SK-N-SH (cell line): Measurements from ENCODE around the gene AOAH. TPM values are rescaled to one million over a fixed set of nuclear protein-coding genes. Genes with fewer than 3 reads are reported as not detected.

ENCODE experiments used
- CTCF ChIA-PET: fragments of 300-600, 350-600 bp; formaldehyde crosslinking; extraction: SDS; loops from one replicate; lab custom pipeline; 2021; lab: Yijun Ruan, JAX
- POLR2A ChIA-PET: fragments of 350-600 bp; sonication (Branson Sonifier 250); formaldehyde crosslinking; extraction: SDS; loops from one replicate; lab custom pipeline; 2020; ENCODE audit warnings: antibody characterized with exemption, inconsistent platforms; lab: Yijun Ruan, JAX
- DNase-seq: peaks from one replicate; pipeline ENCODE4 v3.0.0; 2012
- H2AFZ ChIP-seq: fragments of 200-600 bp; sonication (generic); 2 replicates; pipeline ENCODE4 v1.8.1; 2016; ENCODE audit warnings: antibody characterized with exemption, mild to moderate bottlenecking, low read depth
- H3F3A ChIP-seq: fragments of 200-600 bp; sonication (generic); replicated peaks from 2 replicates; pipeline ENCODE3; 2016; ENCODE audit warnings: antibody characterized with exemption, mild to moderate bottlenecking; ENCODE audit not compliant: insufficient read depth
- H3K27ac ChIP-seq, 2 experiments: fragments of 200-500 bp in 1 of 2; fragments of 200-600 bp in 1 of 2; sonication (Bioruptor generic) in 1 of 2; sonication (generic), shearing (Covaris generic) in 1 of 2; 2 replicates each; pipeline versions ENCODE4 v1.5.1 to v1.6.1; 2014 to 2016; ENCODE audit warnings: low read depth in 2 of 2, inconsistent platforms in 1 of 2, low read length in 1 of 2, mild to moderate bottlenecking in 1 of 2, mixed read lengths in 1 of 2
- H3K27me3 ChIP-seq: fragments of 200-600 bp; sonication (generic), shearing (Covaris generic); 2 replicates; pipeline ENCODE4 v1.6.1; 2016; ENCODE audit warnings: mixed run types; ENCODE audit not compliant: insufficient read depth
- H3K36me3 ChIP-seq, 2 experiments: fragments of 200-500 bp in 1 of 2; fragments of 200-600 bp in 1 of 2; sonication (Bioruptor generic) in 1 of 2; sonication (generic) in 1 of 2; replicated peaks in 1 of 2; 2 replicates each; pipeline versions ENCODE3 to v1.5.1; 2014 to 2016; ENCODE audit warnings: low read length in 1 of 2, mild to moderate bottlenecking in 1 of 2; ENCODE audit not compliant: insufficient read depth in 2 of 2, control insufficient read depth in 1 of 2
- H3K4me1 ChIP-seq, 2 experiments: fragments of 200-500 bp in 1 of 2; fragments of 200-600 bp in 1 of 2; sonication (Bioruptor generic) in 1 of 2; sonication (generic), shearing (Covaris generic) in 1 of 2; 2 replicates each; pipeline versions ENCODE4 v1.5.1 to v1.6.1; 2014 to 2016; ENCODE audit warnings: low read depth in 1 of 2, low read length in 1 of 2, mixed run types in 1 of 2; ENCODE audit not compliant: insufficient read depth in 2 of 2, control insufficient read depth in 1 of 2
- H3K4me2 ChIP-seq: fragments of 200-600 bp; sonication (generic), shearing (Covaris generic); 2 replicates; pipeline ENCODE4 v1.6.1; 2017; ENCODE audit warnings: mixed run types
- H3K4me3 ChIP-seq, 2 experiments: fragments of 200-500 bp in 1 of 2; fragments of 200-600 bp in 1 of 2; sonication (Bioruptor generic) in 1 of 2; sonication (generic), shearing (Covaris generic) in 1 of 2; 2 replicates each; pipeline versions ENCODE4 v1.5.1 to v1.8.1; 2014 to 2016; ENCODE audit warnings: low read depth in 2 of 2, inconsistent platforms in 1 of 2, low read length in 1 of 2, mild to moderate bottlenecking in 1 of 2, mixed read lengths in 1 of 2, moderate library complexity in 1 of 2
- H3K79me2 ChIP-seq: fragments of 200-600 bp; sonication (generic); 2 replicates; pipeline ENCODE4 v1.8.1; 2017; ENCODE audit warnings: mild to moderate bottlenecking; ENCODE audit not compliant: insufficient read depth
- H3K9ac ChIP-seq: fragments of 200-600 bp; sonication (generic); 2 replicates; pipeline ENCODE4 v1.6.1; 2017; ENCODE audit warnings: mixed run types
- H3K9me2 ChIP-seq: fragments of 200-600 bp; sonication (generic); 2 replicates; pipeline ENCODE4 v1.6.1; 2017; ENCODE audit warnings: mixed run types
- H3K9me3 ChIP-seq: fragments of 200-600 bp; sonication (generic); 2 replicates; pipeline ENCODE4 v1.6.1; 2017; ENCODE audit warnings: mixed run types, mild to moderate bottlenecking, moderate library complexity
- H4K20me1 ChIP-seq: fragments of 200-600 bp; sonication (generic); 2 replicates; pipeline ENCODE4 v1.6.1; 2017; ENCODE audit warnings: mild to moderate bottlenecking, mixed run types; ENCODE audit not compliant: insufficient read depth
- CTCF ChIP-seq: fragments of 200-600 bp; sonication (generic); IDR thresholded peaks from 2 replicates; pipeline ENCODE4 v1.6.1; 2017; ENCODE audit warnings: antibody characterized with exemption, mild to moderate bottlenecking, moderate library complexity
- ELF1 ChIP-seq: IDR thresholded peaks from 2 replicates; pipeline ENCODE4 v1.4.0; 2012
- GABPA ChIP-seq: IDR thresholded peaks from 2 replicates; pipeline ENCODE4 v1.4.0; 2012; ENCODE audit warnings: low read depth, mild to moderate bottlenecking
- GATA2 ChIP-seq: sonication (generic); formaldehyde crosslinking; IDR thresholded peaks from 2 replicates; pipeline ENCODE4 v1.5.0; 2020; ENCODE audit warnings: mild to moderate bottlenecking, missing genetic modification reagents
- JUND ChIP-seq: IDR thresholded peaks from 2 replicates; pipeline ENCODE4 v1.4.0; 2012
- POLR2AphosphoS5 ChIP-seq: IDR thresholded peaks from 2 replicates; pipeline ENCODE4 v1.6.1; 2012; ENCODE audit warnings: low read depth, low read length
- RAD21 ChIP-seq: IDR thresholded peaks from 2 replicates; pipeline ENCODE4 v1.6.1; 2012; ENCODE audit warnings: mild to moderate bottlenecking, low read length
- RCOR1 ChIP-seq: fragments of 150-350 bp; IDR thresholded peaks from 2 replicates; pipeline ENCODE4 v1.6.1; 2017; ENCODE audit warnings: antibody characterized with exemption, low read length
- RXRA ChIP-seq: IDR thresholded peaks from 2 replicates; pipeline ENCODE4 v1.4.0; 2012; ENCODE audit warnings: low read depth, mild to moderate bottlenecking, borderline replicate concordance
- SIN3A ChIP-seq: IDR thresholded peaks from 2 replicates; pipeline ENCODE4 v1.6.1; 2012; ENCODE audit warnings: low read depth, mild to moderate bottlenecking, low read length, moderate library complexity, borderline replicate concordance
- SMC3 ChIP-seq: IDR thresholded peaks from 2 replicates; pipeline ENCODE4 v1.6.1; 2012; ENCODE audit warnings: low read depth, low read length, improper control_type of control experiment
- TEAD4 ChIP-seq: IDR thresholded peaks from 2 replicates; pipeline ENCODE4 v1.4.0; 2012; ENCODE audit warnings: mild to moderate bottlenecking, borderline replicate concordance; ENCODE audit not compliant: insufficient read depth
- USF1 ChIP-seq: IDR thresholded peaks from 2 replicates; pipeline ENCODE4 v1.4.0; 2012; ENCODE audit warnings: low read depth, borderline replicate concordance
- YY1 ChIP-seq: IDR thresholded peaks from 2 replicates; pipeline ENCODE4 v1.4.0; 2012; ENCODE audit warnings: low read depth, mild to moderate bottlenecking
- ZBTB33 ChIP-seq: IDR thresholded peaks from 2 replicates; pipeline ENCODE4 v1.4.0; 2012; ENCODE audit warnings: low read depth, borderline replicate concordance
- WGBS: methylation state at CpG from one replicate; pipeline ENCODE4 v1.1.6; 2017; ENCODE audit warnings: low lambda C conversion rate; 5-methylcytosine and 5-hydroxymethylcytosine counted together
- polyA plus RNA-seq, 3 experiments: library from polyadenylated mRNA; depleted of rRNA; stranded (reverse); fragments of >200 nt; gene quantifications; 2 replicates each; pipeline ENCODE4 v1.2.3, GENCODE V29; 2012
- TF ChIP-seq, protein P1 (sequence below): IDR thresholded peaks from 2 replicates; pipeline ENCODE4; 2012
- TF ChIP-seq, protein P2 (sequence below): IDR thresholded peaks from 2 replicates; pipeline ENCODE4 v1.6.1; 2012; ENCODE audit warnings: mild to moderate bottlenecking, low read depth, low read length, moderate library complexity

The AOAH gene
- polyA plus RNA-seq, 1 of the 3 experiments (the other 2 are of a cell fraction), result not detected

- peaks cover 0 to under 1% of the 10 kb centered on the region in 2 experiments; a peak in 1 of 4 replicates for H3K4me1 ChIP-seq
- DNase-seq, result no peak
- H3K4me2 ChIP-seq, result no peak overlapping the region
- no peak overlapping the region for H3K27ac ChIP-seq
- no peaks in the 10 kb centered on the region for H3K9me2 ChIP-seq
- H3K79me2 ChIP-seq, result no peaks in the 10 kb centered on the region
- H4K20me1 ChIP-seq, result no peaks in the 10 kb centered on the region
- H3K4me3 ChIP-seq, result no peak overlapping the region
- WGBS, result 50% methylated on average over 2 of the region's 2 CpGs
- H3K9me3 ChIP-seq, result no peaks in the 10 kb centered on the region
- ChIA-PET CTCF (interaction anchor here (1.3 kb wide), 1 partner anchor 9 kb away, joined by 4 read pairs; no protein-coding TSS in a partner anchor), POLR2A (interaction anchor here (0.6 kb wide), 1 partner anchor 39 kb away, joined by 5 read pairs; no protein-coding TSS in a partner anchor)
- H2AFZ ChIP-seq, result no peak overlapping the region
- no peak for TF ChIP-seq YY1
- no peak for TF ChIP-seq ELF1
- no peak for TF ChIP-seq POLR2AphosphoS5
- TF ChIP-seq RCOR1, result no peak
- TF ChIP-seq RXRA, result no peak
- TF ChIP-seq, protein P1, sequence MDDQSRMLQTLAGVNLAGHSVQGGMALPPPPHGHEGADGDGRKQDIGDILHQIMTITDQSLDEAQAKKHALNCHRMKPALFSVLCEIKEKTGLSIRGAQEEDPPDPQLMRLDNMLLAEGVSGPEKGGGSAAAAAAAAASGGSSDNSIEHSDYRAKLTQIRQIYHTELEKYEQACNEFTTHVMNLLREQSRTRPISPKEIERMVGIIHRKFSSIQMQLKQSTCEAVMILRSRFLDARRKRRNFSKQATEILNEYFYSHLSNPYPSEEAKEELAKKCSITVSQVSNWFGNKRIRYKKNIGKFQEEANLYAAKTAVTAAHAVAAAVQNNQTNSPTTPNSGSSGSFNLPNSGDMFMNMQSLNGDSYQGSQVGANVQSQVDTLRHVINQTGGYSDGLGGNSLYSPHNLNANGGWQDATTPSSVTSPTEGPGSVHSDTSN, result no peak
- TF ChIP-seq RAD21, result no peak
- TF ChIP-seq GABPA, result no peak
- TF ChIP-seq ZBTB33, result no peak
- no peak for TF ChIP-seq TEAD4
- no peaks in the 10 kb centered on the region for H3K27me3 ChIP-seq
- H3K9ac ChIP-seq, result no peak overlapping the region
- no peaks in the 10 kb centered on the region for H3K36me3 ChIP-seq
- H3F3A ChIP-seq, result no peaks in the 10 kb centered on the region
These were observed 37.5 kb upstream of the AOAH start for GRCh38 chr7:36761835-36762234.

GRCh38 chr7:36760856-36761762 is 36.8 kb upstream of the AOAH start:
- POLR2A ChIA-PET, result interaction anchor here (0.6 kb wide), 2 partner anchors 39 to 182 kb away, joined by 3 to 5 read pairs; no protein-coding TSS in a partner anchor
- TF ChIP-seq USF1 (no peak), CTCF (no peak), POLR2AphosphoS5 (no peak), SIN3A (no peak), GATA2 (no peak), RXRA (no peak), SMC3 (no peak), TEAD4 (no peak), JUND (no peak)
- TF ChIP-seq, protein P2, sequence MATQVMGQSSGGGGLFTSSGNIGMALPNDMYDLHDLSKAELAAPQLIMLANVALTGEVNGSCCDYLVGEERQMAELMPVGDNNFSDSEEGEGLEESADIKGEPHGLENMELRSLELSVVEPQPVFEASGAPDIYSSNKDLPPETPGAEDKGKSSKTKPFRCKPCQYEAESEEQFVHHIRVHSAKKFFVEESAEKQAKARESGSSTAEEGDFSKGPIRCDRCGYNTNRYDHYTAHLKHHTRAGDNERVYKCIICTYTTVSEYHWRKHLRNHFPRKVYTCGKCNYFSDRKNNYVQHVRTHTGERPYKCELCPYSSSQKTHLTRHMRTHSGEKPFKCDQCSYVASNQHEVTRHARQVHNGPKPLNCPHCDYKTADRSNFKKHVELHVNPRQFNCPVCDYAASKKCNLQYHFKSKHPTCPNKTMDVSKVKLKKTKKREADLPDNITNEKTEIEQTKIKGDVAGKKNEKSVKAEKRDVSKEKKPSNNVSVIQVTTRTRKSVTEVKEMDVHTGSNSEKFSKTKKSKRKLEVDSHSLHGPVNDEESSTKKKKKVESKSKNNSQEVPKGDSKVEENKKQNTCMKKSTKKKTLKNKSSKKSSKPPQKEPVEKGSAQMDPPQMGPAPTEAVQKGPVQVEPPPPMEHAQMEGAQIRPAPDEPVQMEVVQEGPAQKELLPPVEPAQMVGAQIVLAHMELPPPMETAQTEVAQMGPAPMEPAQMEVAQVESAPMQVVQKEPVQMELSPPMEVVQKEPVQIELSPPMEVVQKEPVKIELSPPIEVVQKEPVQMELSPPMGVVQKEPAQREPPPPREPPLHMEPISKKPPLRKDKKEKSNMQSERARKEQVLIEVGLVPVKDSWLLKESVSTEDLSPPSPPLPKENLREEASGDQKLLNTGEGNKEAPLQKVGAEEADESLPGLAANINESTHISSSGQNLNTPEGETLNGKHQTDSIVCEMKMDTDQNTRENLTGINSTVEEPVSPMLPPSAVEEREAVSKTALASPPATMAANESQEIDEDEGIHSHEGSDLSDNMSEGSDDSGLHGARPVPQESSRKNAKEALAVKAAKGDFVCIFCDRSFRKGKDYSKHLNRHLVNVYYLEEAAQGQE, result no peak

More at GRCh38 chr7:36760856-36761762, 36.8 kb upstream of the AOAH start:
- CTCF ChIA-PET, result interaction anchor here (1.3 kb wide), 1 partner anchor 10 kb away, joined by 4 read pairs; no protein-coding TSS in a partner anchor
- Histone ChIP-seq H3K4me1 (no peaks in the 10 kb centered on the region; a peak in 1 of 4 replicates), H3K9me3 (no peaks in the 10 kb centered on the region), H3K27ac (no peak overlapping the region), H2AFZ (no peak overlapping the region), H3K9me2 (no peaks in the 10 kb centered on the region), H3K27me3 (no peaks in the 10 kb centered on the region), H3K4me3 (no peak overlapping the region), H3K79me2 (no peaks in the 10 kb centered on the region), H4K20me1 (no peaks in the 10 kb centered on the region), H3K9ac (no peak overlapping the region), H3K36me3 (no peaks in the 10 kb centered on the region), H3K4me2 (no peak overlapping the region), H3F3A (no peaks in the 10 kb centered on the region)
- 32% methylated on average over 7 of the region's 7 CpGs for WGBS
- DNase-seq, result no peak
